GM21576 (cell line): ENCODE results near the gene FUT7.
"Not testable (repeated sequence)": the region's sequence is repeated elsewhere in the genome, so short reads cannot be mapped to it uniquely, and the experiment has no call there.

ENCODE experiments used
- ATAC-seq: cut with Tn5 transposase; IDR thresholded peaks from one replicate; pipeline ENCODE4 v1.9.1; 2021; ENCODE audit warnings: mild to moderate bottlenecking, moderate library complexity; ENCODE audit not compliant: unreplicated experiment

The FUT7 gene

DNA sequence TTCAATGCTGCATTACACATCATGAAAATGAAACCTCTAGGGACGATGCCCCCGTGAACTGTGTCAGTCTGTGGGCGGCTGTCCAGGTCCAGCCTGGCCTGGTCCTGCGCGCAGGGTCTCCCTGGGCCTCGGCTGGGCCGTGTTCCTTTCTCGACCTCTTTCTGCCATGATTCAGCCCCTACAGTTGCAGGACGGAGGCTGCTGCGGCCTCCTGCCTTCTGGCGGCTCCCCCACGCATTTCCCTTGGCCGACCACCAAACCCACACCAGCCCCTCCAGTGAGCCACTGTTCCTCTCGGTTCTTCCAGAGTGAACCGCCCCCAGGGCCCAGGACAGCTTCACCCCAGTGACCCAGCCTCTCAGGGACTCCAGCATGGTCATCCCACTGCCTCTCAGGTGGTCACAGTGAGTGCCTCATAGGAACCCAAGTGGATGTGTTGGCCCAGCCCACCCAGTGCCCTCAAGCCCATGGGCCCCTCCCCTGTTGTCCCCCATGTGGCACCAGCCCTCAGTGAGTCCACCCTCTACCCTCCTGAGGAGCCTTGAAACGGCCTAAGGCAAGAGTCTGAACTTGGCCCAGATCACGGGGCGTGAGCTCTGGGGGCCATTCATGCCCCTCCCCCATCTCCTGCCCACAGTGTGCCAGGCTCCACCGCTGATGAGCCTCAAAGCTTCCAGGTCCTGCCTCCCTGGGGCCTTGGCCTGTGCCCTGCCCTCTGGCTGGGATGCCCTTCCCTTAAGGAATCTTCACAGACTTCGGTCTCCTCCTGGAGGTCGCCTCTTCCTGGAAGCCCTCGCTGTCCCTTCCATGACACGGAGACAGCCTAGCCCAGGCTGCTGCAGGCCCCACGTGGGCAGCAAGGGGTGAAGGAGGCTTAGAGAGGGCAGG, 25.5 kb downstream of the FUT7 start:
- no peak for ATAC-seq

- ATAC-seq = not testable (repeated sequence)
Observed at GRCh38 chr9:137004285-137004684, 27.6 kb downstream of the FUT7 start.

GRCh38 chr9:137002646-137003041, 29.2 kb downstream of the FUT7 start:
- ATAC-seq = no peak

- no peak for ATAC-seq
Observed at GRCh38 chr9:137001857-137002645, 29.8 kb downstream of the FUT7 start.

DNA sequence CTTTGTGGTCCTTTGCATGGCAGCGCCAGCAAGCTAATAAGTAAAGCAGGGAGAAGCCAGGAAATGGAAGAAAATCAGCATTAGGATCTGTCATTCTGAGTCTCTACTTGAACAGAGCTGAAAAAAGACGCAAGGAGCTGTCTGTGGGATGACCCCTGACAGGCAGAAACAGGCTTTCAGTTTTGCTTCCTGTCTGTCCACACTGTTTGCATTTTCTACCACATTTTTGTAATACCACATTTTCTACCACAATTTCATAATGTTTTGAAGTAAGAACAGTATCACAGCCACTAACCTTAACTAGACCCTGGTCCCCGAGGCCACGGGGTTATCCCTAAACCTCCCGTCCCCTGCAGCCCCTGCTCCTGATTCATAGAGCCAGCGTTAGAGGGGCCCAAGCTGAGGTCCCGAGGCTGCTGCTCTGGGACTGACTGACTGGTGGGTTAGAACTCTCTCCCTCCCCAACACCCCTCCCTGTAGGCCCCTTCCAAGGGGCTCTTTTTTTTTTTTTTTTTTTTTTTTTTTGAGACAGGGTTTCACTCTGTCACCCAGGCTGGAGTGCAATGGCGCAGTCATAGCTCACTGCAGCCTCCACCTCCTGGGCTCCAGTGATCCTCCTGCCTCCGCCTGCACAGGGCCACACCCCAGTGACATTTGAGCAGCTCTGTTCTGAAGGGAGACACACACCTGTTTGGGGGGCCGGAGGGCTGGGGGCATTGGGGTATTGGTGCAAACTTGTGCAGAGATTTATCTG, 31.5 kb downstream of the FUT7 start:
- ATAC-seq = peak; percentile 60

GRCh38 chr9:136997830-136998234, 34.1 kb downstream of the FUT7 start:
- no peak for ATAC-seq

DNA sequence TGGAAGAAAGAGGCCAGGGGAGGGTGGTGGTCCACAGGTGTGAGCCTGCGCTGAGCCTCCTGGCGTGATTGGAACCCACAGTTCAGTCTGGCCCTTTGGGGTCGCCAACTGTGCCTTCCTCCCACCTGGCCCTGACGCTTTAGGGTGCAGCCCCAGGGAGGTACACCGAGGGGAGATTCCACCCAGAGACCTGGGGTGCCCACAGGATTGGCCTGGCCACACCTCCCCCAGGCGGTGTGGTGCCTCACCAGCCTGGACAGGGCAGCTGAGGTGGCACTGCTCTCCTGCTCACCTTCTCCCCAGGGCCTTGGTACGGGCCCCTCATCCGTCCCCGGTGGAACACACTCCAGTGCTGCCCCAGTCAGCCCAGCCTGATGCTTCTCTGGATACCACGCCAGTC, 34.5 kb downstream of the FUT7 start:
- ATAC-seq = no peak

GRCh38 chr9:136996361-136997292, 35.3 kb downstream of the FUT7 start, which contains the start of gene CLIC3:
Gene CLIC3 (minus strand): TSS chr9:136996568. CDS start chr9:136996543, 25 bp downstream.
- ATAC-seq = no peak

GRCh38 chr9:136995772-136996311, 36.0 kb downstream of the FUT7 start:
- ATAC-seq = no peak

DNA sequence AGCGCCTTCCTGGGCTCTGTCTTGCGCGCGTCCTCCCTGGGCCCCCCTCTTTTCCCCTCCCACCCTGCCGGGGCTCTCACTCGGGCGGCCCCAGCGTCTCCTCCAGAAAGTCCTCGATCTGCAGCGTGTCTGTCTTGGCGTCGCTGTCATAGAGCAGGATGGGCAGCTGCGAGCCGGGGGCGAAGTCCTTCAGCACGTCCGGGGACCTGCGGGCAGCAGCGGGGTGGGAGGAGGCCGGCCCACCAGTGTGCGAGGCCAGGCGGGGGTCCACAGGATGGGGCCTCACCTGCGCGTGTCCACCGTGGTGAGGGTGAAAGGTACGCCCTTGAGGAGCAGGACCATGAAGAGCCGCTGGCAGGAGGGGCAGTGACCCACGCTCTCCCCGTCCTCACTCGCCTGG, 36.5 kb downstream of the FUT7 start:
- ATAC-seq = no peak

GRCh38 chr9:136994888-136995230, 37.0 kb downstream of the FUT7 start:
- no peak for ATAC-seq

DNA sequence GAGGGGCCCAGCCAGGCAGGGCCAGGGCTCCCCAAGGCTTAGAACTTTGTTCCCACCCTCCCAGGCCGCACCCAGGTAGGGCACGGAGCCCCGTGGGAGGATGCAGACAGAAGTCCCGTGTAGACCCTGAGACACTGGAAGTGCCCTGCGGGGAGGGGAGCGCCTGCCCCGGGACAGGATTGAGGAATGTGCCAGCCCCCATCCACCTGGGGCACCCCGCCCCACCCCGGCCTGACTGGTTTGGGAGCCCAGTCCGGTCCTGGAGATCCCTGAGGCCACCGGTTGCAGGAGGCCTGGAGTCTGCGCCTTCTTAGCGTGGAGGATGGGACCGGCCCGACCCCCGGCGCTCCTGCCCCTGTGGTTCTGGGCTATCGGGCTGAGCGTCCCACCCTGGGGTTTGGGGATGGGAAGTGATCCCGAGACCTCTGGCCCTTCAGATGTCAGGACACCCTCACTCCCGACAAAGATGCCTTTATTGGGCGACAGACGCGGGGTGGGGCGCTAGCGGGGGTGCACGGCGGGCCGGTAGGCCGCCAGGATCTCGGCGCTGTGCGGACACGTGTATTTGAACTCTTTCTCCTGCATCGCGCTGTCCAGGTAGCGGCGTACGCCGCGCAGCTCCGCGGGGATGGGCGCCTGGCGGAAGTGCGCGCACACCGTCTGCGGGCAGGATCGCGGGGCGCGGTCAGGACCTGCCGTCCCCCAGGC, 37.6 kb downstream of the FUT7 start:
- ATAC-seq = no peak

GRCh38 chr9:136992819-136993369, 39.0 kb downstream of the FUT7 start:
- no peak for ATAC-seq

GRCh38 chr9:136991993-136992818, 39.7 kb downstream of the FUT7 start, which contains the start of gene PAXX:
Gene PAXX (plus strand): TSS chr9:136992422. CDS start chr9:136992444, 22 bp downstream.
- ATAC-seq = peak; percentile 74

GRCh38 chr9:136990242-136990911, 41.5 kb downstream of the FUT7 start:
- no peak for ATAC-seq

GRCh38 chr9:136988872-136989271, 43.0 kb downstream of the FUT7 start:
- ATAC-seq = no peak

DNA sequence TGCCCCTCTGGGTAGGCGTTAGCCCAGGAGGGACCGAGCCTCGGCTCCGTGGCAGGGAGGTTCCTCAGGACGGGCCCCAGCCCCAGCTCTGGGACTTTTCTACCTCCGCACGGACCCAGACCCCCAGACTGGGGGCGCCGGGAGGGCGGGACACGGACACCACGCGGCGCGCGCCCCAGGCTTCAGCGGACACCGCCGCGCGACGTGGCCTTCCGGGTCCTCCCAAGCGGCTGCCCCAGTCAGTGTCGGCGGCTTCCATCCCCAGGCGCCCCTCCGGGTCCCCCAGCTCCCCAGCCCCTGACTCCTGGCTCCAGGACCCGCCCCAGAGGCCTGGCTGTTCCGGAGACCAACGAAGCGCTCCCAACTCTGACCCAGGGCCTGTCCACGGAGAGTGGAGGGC, 46.0 kb downstream of the FUT7 start:
- no peak for ATAC-seq
